Measurements from ENCODE around the gene HSD17B8.

- TF ChIP-seq CTCF (IDR thresholded peaks at IDR 0.05; ENCODE audit: low read depth, low read length, poor library complexity, severe bottlenecking) (no peak), EZH2phosphoT487 (IDR thresholded peaks at IDR 0.05; ENCODE audit: borderline replicate concordance, low read length) (no peak)
Observed at GRCh38 chr6:33185190-33185589, 19.3 kb upstream of the HSD17B8 start.

Measured in DOHH2 (cell line).